OCI-LY7 (cell line): ENCODE measurements around the gene CLK4. TPM values are rescaled to one million over a fixed set of nuclear protein-coding genes. Genes with fewer than 3 reads are reported as not detected.

Experiments
- BruUV-seq: library from RNA; stranded (reverse); fragments of 400-500 nt; replicated peaks from 2 replicates; lab custom pipeline; 2021; lab: Mats Ljungman, UMichigan
- CTCF ChIA-PET: fragments of 300-600 bp; sonication (Branson Sonifier 250); formaldehyde crosslinking; loops from one replicate; lab custom pipeline; 2022; ENCODE audit warnings: antibody characterized with exemption; ENCODE audit not compliant: unreplicated experiment; lab: Charles Lee
- POLR2A ChIA-PET: fragments of 300-600 bp; sonication (Branson Sonifier 250); formaldehyde crosslinking; loops from one replicate; lab custom pipeline; 2022; ENCODE audit warnings: antibody characterized with exemption; lab: Charles Lee
- DNase-seq: peaks from one replicate; pipeline ENCODE4 v3.0.0-alpha.2; 2015; ENCODE audit warnings: low spot score
- H2AFZ ChIP-seq: fragments of 200-600 bp; sonication (generic), shearing (Covaris generic); 2 replicates; pipeline ENCODE4 v1.6.1; 2014; ENCODE audit warnings: mild to moderate bottlenecking, antibody characterized with exemption, low read length, moderate library complexity
- H3K27ac ChIP-seq: fragments of 200-600 bp; sonication (generic); 2 replicates; pipeline ENCODE4 v1.5.1; 2014; ENCODE audit warnings: mixed run types, low read depth, mild to moderate bottlenecking, moderate library complexity, low read length, inconsistent platforms; ENCODE audit not compliant: poor library complexity, severe bottlenecking
- H3K36me3 ChIP-seq: fragments of 200-600 bp; sonication (generic); 2 replicates; pipeline ENCODE4 v1.6.1; 2014; ENCODE audit warnings: mild to moderate bottlenecking, antibody characterized with exemption, low read length, moderate library complexity, mixed read lengths; ENCODE audit not compliant: insufficient read depth
- H3K4me1 ChIP-seq: fragments of 200-600 bp; sonication (generic); 2 replicates; pipeline ENCODE4 v1.5.1; 2014; ENCODE audit warnings: mild to moderate bottlenecking, low read length; ENCODE audit not compliant: insufficient read depth, poor library complexity, severe bottlenecking
- H3K4me2 ChIP-seq: fragments of 200-600 bp; sonication (generic); 2 replicates; pipeline ENCODE4 v1.6.1; 2014; ENCODE audit warnings: mild to moderate bottlenecking, low read length
- H3K4me3 ChIP-seq: fragments of 200-600 bp; sonication (generic); 2 replicates; pipeline ENCODE4 v1.5.1; 2014; ENCODE audit warnings: mild to moderate bottlenecking, low read depth, low read length; ENCODE audit not compliant: poor library complexity, severe bottlenecking
- H3K79me2 ChIP-seq: fragments of 200-600 bp; sonication (generic); 2 replicates; pipeline ENCODE4 v1.6.1; 2016; ENCODE audit warnings: low read depth, mild to moderate bottlenecking, low read length, moderate library complexity, mixed read lengths; ENCODE audit not compliant: insufficient read depth
- H3K9me2 ChIP-seq: fragments of 200-600 bp; sonication (generic); 2 replicates; pipeline ENCODE4 v1.6.1; 2016; ENCODE audit warnings: mild to moderate bottlenecking, low read length, mixed read lengths; ENCODE audit not compliant: insufficient read depth
- H3K9me3 ChIP-seq: fragments of 200-600 bp; sonication (generic); 2 replicates; pipeline ENCODE4 v1.6.1; 2014; ENCODE audit warnings: mild to moderate bottlenecking, mixed run types, low read length, mixed read lengths
- H4K20me1 ChIP-seq: fragments of 200-600 bp; sonication (generic); 2 replicates; pipeline ENCODE4 v1.6.1; 2014; ENCODE audit warnings: mild to moderate bottlenecking, antibody characterized with exemption, low read length, moderate library complexity, mixed read lengths; ENCODE audit not compliant: insufficient read depth
- EZH2phosphoT487 ChIP-seq: fragments of 200-600 bp; sonication (generic); IDR thresholded peaks from 2 replicates; pipeline ENCODE4 v1.6.1; 2018; ENCODE audit warnings: low read depth, borderline replicate concordance, mild to moderate bottlenecking, mixed run types, antibody characterized with exemption, low read length, moderate library complexity, mixed read lengths
- intact Hi-C: fragments of 100-400 bp; cut with micrococcal nuclease; formaldehyde crosslinking; loops from one replicate; pipeline ENCODE4 v1.10.0; 2022; ENCODE audit not compliant: unreplicated experiment
- total RNA-seq, 2 experiments: library from RNA; depleted of rRNA in 1 of 2; stranded (reverse); fragments of >200 nt in 1 of 2; shearing (Covaris generic) in 1 of 2; gene quantifications; 2 replicates each; pipeline ENCODE4 v1.2.3, GENCODE V29; 2014 to 2022
- TF ChIP-seq, protein P1 (sequence below): fragments of 200-600 bp; sonication (generic); conservative IDR thresholded peaks from 2 replicates; pipeline ENCODE4 v1.5.1; 2014; ENCODE audit warnings: mild to moderate bottlenecking, antibody characterized with exemption, low read length, moderate library complexity, mixed read lengths

The CLK4 gene
- total RNA-seq, 2 experiments from 2014 or later = 32.6 to 37.4 TPM

DNA sequence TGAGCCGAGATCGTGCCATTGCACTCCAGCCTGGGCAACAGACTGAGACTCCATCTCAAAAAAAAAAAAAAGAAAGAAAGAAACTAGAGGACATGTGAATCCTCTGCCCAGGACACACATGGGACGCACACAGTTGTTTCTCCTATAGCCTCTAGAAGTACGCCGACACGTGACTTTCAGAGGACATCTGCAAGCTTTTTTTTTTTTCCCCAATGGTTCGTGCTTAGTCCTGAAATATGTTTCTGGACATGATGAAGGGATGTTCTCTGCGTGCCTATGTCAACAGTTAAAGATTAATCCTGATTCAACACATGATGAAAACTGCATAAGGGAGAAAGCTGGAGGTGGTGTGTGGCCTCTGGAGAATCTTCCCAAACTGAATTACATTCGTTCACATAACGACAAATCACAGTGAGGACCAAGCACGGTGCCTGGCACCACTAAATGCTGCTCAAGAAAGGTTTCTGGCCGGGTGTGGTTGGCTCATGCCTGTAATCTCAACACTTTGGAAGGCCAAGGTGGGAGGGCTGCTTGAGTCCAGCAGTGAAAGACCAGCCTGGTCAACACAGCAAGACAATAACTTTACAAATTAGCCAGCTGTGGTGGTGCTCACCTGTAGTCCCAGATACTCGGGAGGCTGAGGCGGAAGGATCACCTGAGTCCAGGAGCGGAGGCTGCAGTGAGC lies 46.4 kb downstream of the CLK4 start:
- Histone ChIP-seq H3K9me2 (no peaks in the 10 kb centered on the region), H3K79me2 (no peaks in the 10 kb centered on the region), H3K4me2 (no peak overlapping the region), H3K4me1 (no peaks in the 10 kb centered on the region), H3K4me3 (no peak overlapping the region), H3K9me3 (no peaks in the 10 kb centered on the region), H4K20me1 (no peaks in the 10 kb centered on the region), H3K27ac (no peak overlapping the region), H2AFZ (no peak overlapping the region), H3K36me3 (no peaks in the 10 kb centered on the region)
- TF ChIP-seq, protein P1, sequence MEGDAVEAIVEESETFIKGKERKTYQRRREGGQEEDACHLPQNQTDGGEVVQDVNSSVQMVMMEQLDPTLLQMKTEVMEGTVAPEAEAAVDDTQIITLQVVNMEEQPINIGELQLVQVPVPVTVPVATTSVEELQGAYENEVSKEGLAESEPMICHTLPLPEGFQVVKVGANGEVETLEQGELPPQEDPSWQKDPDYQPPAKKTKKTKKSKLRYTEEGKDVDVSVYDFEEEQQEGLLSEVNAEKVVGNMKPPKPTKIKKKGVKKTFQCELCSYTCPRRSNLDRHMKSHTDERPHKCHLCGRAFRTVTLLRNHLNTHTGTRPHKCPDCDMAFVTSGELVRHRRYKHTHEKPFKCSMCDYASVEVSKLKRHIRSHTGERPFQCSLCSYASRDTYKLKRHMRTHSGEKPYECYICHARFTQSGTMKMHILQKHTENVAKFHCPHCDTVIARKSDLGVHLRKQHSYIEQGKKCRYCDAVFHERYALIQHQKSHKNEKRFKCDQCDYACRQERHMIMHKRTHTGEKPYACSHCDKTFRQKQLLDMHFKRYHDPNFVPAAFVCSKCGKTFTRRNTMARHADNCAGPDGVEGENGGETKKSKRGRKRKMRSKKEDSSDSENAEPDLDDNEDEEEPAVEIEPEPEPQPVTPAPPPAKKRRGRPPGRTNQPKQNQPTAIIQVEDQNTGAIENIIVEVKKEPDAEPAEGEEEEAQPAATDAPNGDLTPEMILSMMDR = no peak
- TF ChIP-seq EZH2phosphoT487 = no peak
- intact Hi-C loops = no loop called here
- CTCF ChIA-PET = no interaction called here
- POLR2A ChIA-PET = no interaction called here
- no TSS peak for BruUV-seq
- no peak for DNase-seq

DNA sequence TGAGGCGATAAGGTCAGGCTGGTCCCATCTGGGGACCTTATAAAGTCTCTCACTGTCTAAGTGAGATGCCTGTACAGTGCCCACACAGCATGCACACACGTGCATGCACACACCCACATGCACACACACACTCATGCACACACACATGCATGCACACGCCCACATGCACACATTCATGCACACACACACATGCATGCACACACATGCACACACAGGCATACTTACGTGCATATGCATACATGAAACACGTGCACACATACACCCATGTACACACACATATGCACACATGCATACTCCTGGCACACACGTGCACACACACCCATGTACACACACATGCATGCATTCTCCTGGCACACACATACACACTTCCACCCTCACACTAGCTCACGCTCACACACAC lies 48.9 kb downstream of the CLK4 start:
- ChIA-PET CTCF (no interaction called here), POLR2A (no interaction called here)
- no peak for DNase-seq
- Histone ChIP-seq H3K36me3 (no peaks in the 10 kb centered on the region), H3K9me3 (no peaks in the 10 kb centered on the region), H3K9me2 (no peaks in the 10 kb centered on the region), H3K4me1 (no peaks in the 10 kb centered on the region), H3K4me2 (no peak overlapping the region), H3K79me2 (no peaks in the 10 kb centered on the region), H3K27ac (no peak overlapping the region), H4K20me1 (no peaks in the 10 kb centered on the region), H2AFZ (no peak overlapping the region), H3K4me3 (no peak overlapping the region)
- TF ChIP-seq, protein P1 = no peak
- no peak for TF ChIP-seq EZH2phosphoT487
- intact Hi-C loops = no loop called here
- BruUV-seq = no TSS peak

DNA sequence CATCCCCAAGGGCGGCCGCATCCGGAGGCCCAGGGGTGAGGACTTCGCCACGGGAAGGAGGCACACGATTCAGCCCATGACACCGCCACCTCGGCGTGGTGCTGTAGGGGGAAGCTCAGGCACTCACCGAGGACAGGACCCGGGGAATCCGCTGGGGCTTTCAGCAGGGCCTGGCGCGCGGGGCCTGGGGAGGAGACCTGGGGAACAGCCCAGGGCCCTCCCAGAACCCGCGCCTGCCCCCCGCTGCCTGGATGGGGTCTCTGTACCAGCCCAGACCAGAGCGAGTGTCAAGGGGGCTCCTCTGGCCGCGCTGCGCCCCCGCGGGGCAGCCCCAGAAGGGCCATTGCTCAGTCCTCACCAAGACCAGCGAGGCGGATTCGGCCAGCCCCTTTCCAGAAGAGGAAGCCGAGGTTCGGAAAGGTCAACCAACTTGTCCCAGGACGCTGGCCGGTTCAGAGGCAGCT lies 49.4 kb downstream of the CLK4 start:
- H3K9me3 ChIP-seq = no peaks in the 10 kb centered on the region
- ChIA-PET CTCF (no interaction called here), POLR2A (no interaction called here)
- no peak overlapping the region for H3K4me3 ChIP-seq
- no peaks in the 10 kb centered on the region for H3K79me2 ChIP-seq
- DNase-seq = no peak
- H3K36me3 ChIP-seq = no peaks in the 10 kb centered on the region
- TF ChIP-seq, protein P1 = no peak
- no peak for TF ChIP-seq EZH2phosphoT487
- H4K20me1 ChIP-seq = no peaks in the 10 kb centered on the region
- intact Hi-C loops = no loop called here
- no peak overlapping the region for H2AFZ ChIP-seq
- H3K27ac ChIP-seq = no peak overlapping the region
- BruUV-seq = no TSS peak
- H3K9me2 ChIP-seq = no peaks in the 10 kb centered on the region
- no peak overlapping the region for H3K4me2 ChIP-seq
- H3K4me1 ChIP-seq = no peaks in the 10 kb centered on the region
